ENCODE results near the gene PLXND1. TPM values are rescaled to one million over a fixed set of nuclear protein-coding genes. Genes with fewer than 3 reads are reported as not detected.

The PLXND1 gene
- total RNA-seq, 1 donor from 2014 or later: 233 TPM

GRCh38 chr3:129536804-129537203, 69.7 kb downstream of the PLXND1 start:
- no peaks in the 10 kb centered on the region for H3K9me3 ChIP-seq
- intact Hi-C loops (cut with DNase I): no loop called here
- no peaks in the 10 kb centered on the region for H3K4me1 ChIP-seq
- H3K27me3 ChIP-seq (ENCODE audit: low read depth): no peaks in the 10 kb centered on the region
- TF ChIP-seq CTCF (IDR thresholded peaks at IDR 0.05): no peak
- no peak overlapping the region for H3K4me3 ChIP-seq
- no peak overlapping the region for H3K27ac ChIP-seq
- ATAC-seq (no peak), DNase-seq (no peak)
- no peaks in the 10 kb centered on the region for H3K36me3 ChIP-seq

GRCh38 chr3:129536374-129536667, 70.2 kb downstream of the PLXND1 start:
- intact Hi-C loops (cut with DNase I): no loop called here
- no peaks in the 10 kb centered on the region for H3K36me3 ChIP-seq
- DNase-seq (no peak), ATAC-seq (no peak)
- no peaks in the 10 kb centered on the region for H3K27me3 ChIP-seq (ENCODE audit: low read depth)
- no peak overlapping the region for H3K27ac ChIP-seq
- no peak overlapping the region for H3K4me3 ChIP-seq
- H3K9me3 ChIP-seq: no peaks in the 10 kb centered on the region
- H3K4me1 ChIP-seq: no peaks in the 10 kb centered on the region
- TF ChIP-seq CTCF (IDR thresholded peaks at IDR 0.05): no peak

GRCh38 chr3:129535075-129535474, 71.4 kb downstream of the PLXND1 start:
- ATAC-seq (no peak), DNase-seq (no peak)
- Histone ChIP-seq H3K4me3 (no peak overlapping the region), H3K4me1 (no peaks in the 10 kb centered on the region), H3K36me3 (no peaks in the 10 kb centered on the region), H3K27ac (no peak overlapping the region), H3K27me3 (ENCODE audit: low read depth) (no peaks in the 10 kb centered on the region), H3K9me3 (no peaks in the 10 kb centered on the region)
- TF ChIP-seq CTCF (IDR thresholded peaks at IDR 0.05): no peak
- intact Hi-C loops (cut with DNase I): no loop called here

GRCh38 chr3:129534428-129535027, 71.9 kb downstream of the PLXND1 start:
- intact Hi-C loops (cut with DNase I): no loop called here
- TF ChIP-seq CTCF (IDR thresholded peaks at IDR 0.05): no peak
- Histone ChIP-seq H3K27ac (no peak overlapping the region), H3K4me1 (no peaks in the 10 kb centered on the region), H3K27me3 (ENCODE audit: low read depth) (no peaks in the 10 kb centered on the region), H3K36me3 (no peaks in the 10 kb centered on the region), H3K4me3 (no peak overlapping the region), H3K9me3 (no peaks in the 10 kb centered on the region)
- DNase-seq (no peak), ATAC-seq (no peak)

GRCh38 chr3:129533406-129533805, 73.1 kb downstream of the PLXND1 start:
- Histone ChIP-seq H3K27ac (no peak overlapping the region), H3K4me1 (no peaks in the 10 kb centered on the region), H3K4me3 (no peak overlapping the region), H3K36me3 (no peaks in the 10 kb centered on the region), H3K27me3 (ENCODE audit: low read depth) (no peaks in the 10 kb centered on the region), H3K9me3 (no peaks in the 10 kb centered on the region)
- DNase-seq: no peak
- intact Hi-C loops (cut with DNase I): no loop called here
- TF ChIP-seq CTCF (IDR thresholded peaks at IDR 0.05): no peak
- ATAC-seq: no peak

GRCh38 chr3:129532261-129532660, 74.2 kb downstream of the PLXND1 start:
- Histone ChIP-seq H3K27me3 (ENCODE audit: low read depth) (no peaks in the 10 kb centered on the region), H3K4me3 (no peak overlapping the region), H3K9me3 (no peaks in the 10 kb centered on the region), H3K36me3 (no peaks in the 10 kb centered on the region), H3K4me1 (no peaks in the 10 kb centered on the region), H3K27ac (no peak overlapping the region)
- DNase-seq (no peak), ATAC-seq (no peak)
- intact Hi-C loops (cut with DNase I): no loop called here
- no peak for TF ChIP-seq CTCF (IDR thresholded peaks at IDR 0.05)

Data from lower lobe of right lung (tissue), 2 donors.